Neural progenitor cell (in vitro differentiated cells): ENCODE data around the gene SMAD4. TPM values are rescaled to one million over a fixed set of nuclear protein-coding genes. Genes with fewer than 3 reads are reported as not detected.

ENCODE experiments used
- DNase-seq: peaks from one replicate; pipeline ENCODE4 v3.0.0-alpha.2; 2016; ENCODE audit warnings: low spot score
- H2AFZ ChIP-seq: fragments of 200-600 bp; sonication (generic); replicated peaks from 2 replicates; pipeline ENCODE4 v1.6.1; 2016; ENCODE audit warnings: antibody characterized with exemption
- H3F3A ChIP-seq: fragments of 200-600 bp; sonication (generic); 2 replicates; pipeline ENCODE4 v1.6.1; 2016; ENCODE audit warnings: antibody characterized with exemption, low read depth
- H3K27ac ChIP-seq: fragments of 200-600 bp; sonication (generic); 2 replicates; pipeline ENCODE4 v1.5.1; 2016; ENCODE audit warnings: mild to moderate bottlenecking
- H3K27me3 ChIP-seq: fragments of 200-600 bp; sonication (generic); 2 replicates; pipeline ENCODE4 v1.6.1; 2016; ENCODE audit warnings: mild to moderate bottlenecking, moderate library complexity
- H3K36me3 ChIP-seq: fragments of 200-600 bp; sonication (generic); 2 replicates; pipeline ENCODE4 v1.5.1; 2016
- H3K4me1 ChIP-seq: fragments of 200-600 bp; sonication (generic); 2 replicates; pipeline ENCODE4 v1.6.1; 2016; ENCODE audit warnings: mixed run types
- H3K4me2 ChIP-seq: fragments of 200-600 bp; sonication (generic); 2 replicates; pipeline ENCODE4 v1.6.1; 2016
- H3K4me3 ChIP-seq: fragments of 200-600 bp; sonication (generic); 2 replicates; pipeline ENCODE4 v1.5.1; 2016
- H3K79me2 ChIP-seq: fragments of 200-600 bp; sonication (generic); 2 replicates; pipeline ENCODE4 v1.6.1; 2016; ENCODE audit warnings: low read depth
- H3K9ac ChIP-seq: fragments of 200-600 bp; sonication (generic); 2 replicates; pipeline ENCODE4 v1.6.1; 2016
- H3K9me3 ChIP-seq: fragments of 200-600 bp; sonication (generic); 2 replicates; pipeline ENCODE4 v1.5.1; 2016; ENCODE audit warnings: low read depth
- H4K20me1 ChIP-seq: fragments of 200-600 bp; sonication (generic); 2 replicates; pipeline ENCODE4 v1.6.1; 2016; ENCODE audit warnings: low read depth
- H3K27ac Mint-ChIP-seq: 3 replicates; pipeline ENCODE4 v1.8.0; 2021; ENCODE audit warnings: mixed read lengths
- H3K27me3 Mint-ChIP-seq: 2 replicates; pipeline ENCODE4 v1.8.0; 2022; ENCODE audit warnings: low read depth, mild to moderate bottlenecking, inconsistent platforms, moderate library complexity, mixed read lengths; ENCODE audit not compliant: insufficient read depth
- H3K36me3 Mint-ChIP-seq: 3 replicates; pipeline ENCODE4 v1.8.0; 2021; ENCODE audit warnings: mixed read lengths
- H3K4me1 Mint-ChIP-seq: 3 replicates; pipeline ENCODE4 v1.8.0; 2021; ENCODE audit warnings: mixed read lengths
- H3K4me3 Mint-ChIP-seq: 3 replicates; pipeline ENCODE4 v1.8.0; 2021; ENCODE audit warnings: mild to moderate bottlenecking, moderate library complexity, mixed read lengths
- H3K9me3 Mint-ChIP-seq: 3 replicates; pipeline ENCODE4 v1.8.0; 2020; ENCODE audit warnings: mixed read lengths
- EZH2 ChIP-seq: fragments of 200-600 bp; sonication (generic); IDR thresholded peaks from 2 replicates; pipeline ENCODE4 v1.6.1; 2017; ENCODE audit warnings: antibody characterized with exemption, mild to moderate bottlenecking, moderate library complexity
- EZH2phosphoT487 ChIP-seq: fragments of 200-600 bp; sonication (generic); IDR thresholded peaks from 2 replicates; pipeline ENCODE4 v1.6.1; 2017; ENCODE audit warnings: antibody characterized with exemption
- total RNA-seq: library from RNA; depleted of rRNA; stranded (reverse); fragments of >200 nt; gene quantifications from 2 replicates; pipeline ENCODE4 v1.2.3, GENCODE V29; 2015; ENCODE audit warnings: low replicate concordance
- TF ChIP-seq, protein P1 (sequence below): fragments of 200-600 bp; sonication (generic); IDR thresholded peaks from 2 replicates; pipeline ENCODE4 v1.5.1; 2017; ENCODE audit warnings: antibody characterized with exemption, mild to moderate bottlenecking

The SMAD4 gene
- total RNA-seq, 1 donor from 2014 or later: 310 TPM

DNA sequence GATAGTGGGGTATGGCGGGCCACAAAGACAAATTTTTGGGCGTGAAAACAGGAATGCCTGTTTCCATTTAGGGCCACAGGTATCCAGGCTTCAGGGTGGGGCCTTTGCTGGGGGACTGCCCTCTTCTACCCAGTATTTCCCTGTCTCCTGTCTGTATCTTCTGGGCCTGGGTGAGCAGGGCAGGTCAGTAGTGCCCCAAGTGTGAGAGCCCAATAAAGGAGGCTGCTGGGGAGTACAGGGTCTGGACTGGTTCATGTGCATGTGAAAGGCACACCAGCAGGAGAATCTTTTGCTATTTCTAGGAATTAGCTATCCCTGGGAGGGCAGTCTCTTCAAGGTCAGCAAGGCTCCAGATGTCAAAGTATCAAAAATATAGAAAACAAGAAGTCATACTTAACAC lies 96.0 kb downstream of the SMAD4 start:
- Histone ChIP-seq H4K20me1 (no peaks in the 10 kb centered on the region), H3K27me3 (no peaks in the 10 kb centered on the region), H3K4me1 (no peaks in the 10 kb centered on the region), H3K36me3 (no peaks in the 10 kb centered on the region), H3K27ac (no peak overlapping the region), H3K79me2 (no peaks in the 10 kb centered on the region), H3K9ac (no peak overlapping the region), H3K9me3 (no peaks in the 10 kb centered on the region), H3F3A (peaks cover 10% of the 10 kb centered on the region), H2AFZ (no peak overlapping the region), H3K4me2 (no peak overlapping the region), H3K4me3 (no peak overlapping the region)
- TF ChIP-seq EZH2 (no peak), EZH2phosphoT487 (no peak)
- TF ChIP-seq, protein P1, sequence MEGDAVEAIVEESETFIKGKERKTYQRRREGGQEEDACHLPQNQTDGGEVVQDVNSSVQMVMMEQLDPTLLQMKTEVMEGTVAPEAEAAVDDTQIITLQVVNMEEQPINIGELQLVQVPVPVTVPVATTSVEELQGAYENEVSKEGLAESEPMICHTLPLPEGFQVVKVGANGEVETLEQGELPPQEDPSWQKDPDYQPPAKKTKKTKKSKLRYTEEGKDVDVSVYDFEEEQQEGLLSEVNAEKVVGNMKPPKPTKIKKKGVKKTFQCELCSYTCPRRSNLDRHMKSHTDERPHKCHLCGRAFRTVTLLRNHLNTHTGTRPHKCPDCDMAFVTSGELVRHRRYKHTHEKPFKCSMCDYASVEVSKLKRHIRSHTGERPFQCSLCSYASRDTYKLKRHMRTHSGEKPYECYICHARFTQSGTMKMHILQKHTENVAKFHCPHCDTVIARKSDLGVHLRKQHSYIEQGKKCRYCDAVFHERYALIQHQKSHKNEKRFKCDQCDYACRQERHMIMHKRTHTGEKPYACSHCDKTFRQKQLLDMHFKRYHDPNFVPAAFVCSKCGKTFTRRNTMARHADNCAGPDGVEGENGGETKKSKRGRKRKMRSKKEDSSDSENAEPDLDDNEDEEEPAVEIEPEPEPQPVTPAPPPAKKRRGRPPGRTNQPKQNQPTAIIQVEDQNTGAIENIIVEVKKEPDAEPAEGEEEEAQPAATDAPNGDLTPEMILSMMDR: no peak
- Mint-ChIP-seq H3K9me3 (peaks cover 16% of the 10 kb centered on the region), H3K4me3 (no peak overlapping the region), H3K27me3 (peaks cover 6% of the 10 kb centered on the region), H3K27ac (no peak overlapping the region), H3K4me1 (peaks cover 2% of the 10 kb centered on the region), H3K36me3 (peaks cover 3% of the 10 kb centered on the region)
- no peak for DNase-seq

DNA sequence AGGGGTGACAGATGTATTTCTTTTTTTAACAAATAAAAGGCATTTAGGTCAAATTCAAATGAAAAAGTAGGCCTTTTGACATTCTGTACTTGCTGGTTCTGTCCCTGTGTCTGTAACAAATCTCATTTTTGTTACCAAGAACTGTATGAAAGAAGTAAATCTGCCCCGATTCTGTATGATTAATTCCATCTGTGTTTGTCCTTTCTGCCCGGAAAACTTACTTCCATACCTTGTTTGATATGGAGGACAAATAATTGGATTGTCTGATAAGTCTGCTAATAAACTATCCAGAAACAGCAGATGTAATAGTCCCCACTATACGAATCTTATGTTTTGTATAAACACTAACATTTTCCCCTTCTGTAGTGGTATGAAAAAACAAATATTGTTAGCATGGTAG lies 97.7 kb downstream of the SMAD4 start:
- Histone ChIP-seq H3K36me3 (no peaks in the 10 kb centered on the region), H3K27me3 (no peaks in the 10 kb centered on the region), H3F3A (peaks cover 20% of the 10 kb centered on the region), H3K9me3 (no peaks in the 10 kb centered on the region), H3K27ac (no peak overlapping the region), H3K4me2 (no peak overlapping the region), H3K9ac (no peak overlapping the region), H2AFZ (no peak overlapping the region), H4K20me1 (no peaks in the 10 kb centered on the region), H3K4me1 (no peaks in the 10 kb centered on the region), H3K79me2 (no peaks in the 10 kb centered on the region), H3K4me3 (no peak overlapping the region)
- H3K4me1 Mint-ChIP-seq: peaks cover 2% of the 10 kb centered on the region
- H3K9me3 Mint-ChIP-seq: peaks cover 6% of the 10 kb centered on the region
- H3K27ac Mint-ChIP-seq: no peak overlapping the region
- no peaks in the 10 kb centered on the region for H3K27me3 Mint-ChIP-seq
- no peak overlapping the region for H3K4me3 Mint-ChIP-seq
- H3K36me3 Mint-ChIP-seq: no peaks in the 10 kb centered on the region
- no peak for DNase-seq
- no peak for TF ChIP-seq EZH2
- TF ChIP-seq EZH2phosphoT487: no peak
- TF ChIP-seq, protein P1: no peak

DNA sequence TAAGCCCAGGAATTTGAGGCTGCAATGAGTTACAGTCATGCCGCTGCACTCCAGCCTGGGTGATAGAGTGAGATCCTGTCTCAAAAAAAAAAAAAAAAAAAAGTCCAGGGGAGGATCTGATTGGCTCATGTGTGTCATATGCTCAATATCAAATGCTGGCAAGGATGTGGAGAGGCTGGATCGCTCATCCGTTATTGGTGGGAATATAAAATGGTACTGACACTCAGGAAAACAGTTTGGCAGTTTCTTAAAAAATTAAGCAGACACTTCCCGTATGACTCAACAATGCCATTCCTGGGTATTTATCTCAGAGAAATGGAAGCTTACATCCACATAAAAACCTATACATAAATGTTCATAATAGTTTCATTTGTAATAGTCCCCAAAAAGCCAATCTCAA lies 98.5 kb downstream of the SMAD4 start:
- Histone ChIP-seq H3K4me1 (no peaks in the 10 kb centered on the region), H2AFZ (no peak overlapping the region), H3K9me3 (no peaks in the 10 kb centered on the region), H3K4me3 (no peak overlapping the region), H4K20me1 (no peaks in the 10 kb centered on the region), H3K36me3 (no peaks in the 10 kb centered on the region), H3K9ac (no peak overlapping the region), H3K4me2 (no peak overlapping the region), H3K27ac (no peak overlapping the region), H3K79me2 (no peaks in the 10 kb centered on the region), H3K27me3 (no peaks in the 10 kb centered on the region), H3F3A (peaks cover 20% of the 10 kb centered on the region)
- Mint-ChIP-seq H3K4me3 (no peak overlapping the region), H3K27ac (no peak overlapping the region), H3K36me3 (no peaks in the 10 kb centered on the region), H3K4me1 (peaks cover under 1% of the 10 kb centered on the region), H3K27me3 (no peaks in the 10 kb centered on the region), H3K9me3 (peaks cover 3% of the 10 kb centered on the region)
- TF ChIP-seq EZH2: no peak
- TF ChIP-seq EZH2phosphoT487: no peak
- TF ChIP-seq, protein P1: no peak
- DNase-seq: no peak
